Measurements from ENCODE around the gene POMC.

GRCh38 chr2:25115249-25115883, 53.0 kb downstream of the POMC start:
- TF ChIP-seq POLR2A (IDR thresholded peaks at IDR 0.05; ENCODE audit: low read depth, low read length): no peak
- TF ChIP-seq CTCF (conservative IDR thresholded peaks at IDR 0.05; ENCODE audit: low read depth, low read length): no peak
- no peak for TF ChIP-seq MXI1 (IDR thresholded peaks at IDR 0.05; ENCODE audit: borderline replicate concordance, low read depth, low read length)
- TF ChIP-seq RFX5 (IDR thresholded peaks at IDR 0.05; ENCODE audit: low read depth, low read length): no peak
- TF ChIP-seq CHD1 (IDR thresholded peaks at IDR 0.05; ENCODE audit: low read depth, low read length): no peak
- no peak for TF ChIP-seq USF2 (IDR thresholded peaks at IDR 0.05; ENCODE audit: low read depth, low read length)
- no peak for TF ChIP-seq SMC3 (IDR thresholded peaks at IDR 0.05; ENCODE audit: low read depth, low read length)
- no peak for TF ChIP-seq CEBPB (IDR thresholded peaks at IDR 0.05; ENCODE audit: low read depth, low read length)
- no peak for TF ChIP-seq RAD21 (IDR thresholded peaks at IDR 0.05; ENCODE audit: low read length)
- TF ChIP-seq MAZ (IDR thresholded peaks at IDR 0.05; ENCODE audit: borderline replicate concordance, low read depth, low read length): no peak
- no peak for TF ChIP-seq MAFK (IDR thresholded peaks at IDR 0.05; ENCODE audit: low read depth, low read length)
- TF ChIP-seq ELK1 (IDR thresholded peaks at IDR 0.05; ENCODE audit: borderline replicate concordance, low read depth, low read length): no peak
